NCI-H2029 treated with DMSO at 0.1 percent for 48 hours (cell line): ENCODE data around the gene SDCBP2.

Experiments
- DNase-seq: peaks from one replicate; lab custom pipeline; 2025; lab: John Stamatoyannopoulos, UW

Gene SDCBP2, protein sequence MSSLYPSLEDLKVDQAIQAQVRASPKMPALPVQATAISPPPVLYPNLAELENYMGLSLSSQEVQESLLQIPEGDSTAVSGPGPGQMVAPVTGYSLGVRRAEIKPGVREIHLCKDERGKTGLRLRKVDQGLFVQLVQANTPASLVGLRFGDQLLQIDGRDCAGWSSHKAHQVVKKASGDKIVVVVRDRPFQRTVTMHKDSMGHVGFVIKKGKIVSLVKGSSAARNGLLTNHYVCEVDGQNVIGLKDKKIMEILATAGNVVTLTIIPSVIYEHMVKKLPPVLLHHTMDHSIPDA

DNA sequence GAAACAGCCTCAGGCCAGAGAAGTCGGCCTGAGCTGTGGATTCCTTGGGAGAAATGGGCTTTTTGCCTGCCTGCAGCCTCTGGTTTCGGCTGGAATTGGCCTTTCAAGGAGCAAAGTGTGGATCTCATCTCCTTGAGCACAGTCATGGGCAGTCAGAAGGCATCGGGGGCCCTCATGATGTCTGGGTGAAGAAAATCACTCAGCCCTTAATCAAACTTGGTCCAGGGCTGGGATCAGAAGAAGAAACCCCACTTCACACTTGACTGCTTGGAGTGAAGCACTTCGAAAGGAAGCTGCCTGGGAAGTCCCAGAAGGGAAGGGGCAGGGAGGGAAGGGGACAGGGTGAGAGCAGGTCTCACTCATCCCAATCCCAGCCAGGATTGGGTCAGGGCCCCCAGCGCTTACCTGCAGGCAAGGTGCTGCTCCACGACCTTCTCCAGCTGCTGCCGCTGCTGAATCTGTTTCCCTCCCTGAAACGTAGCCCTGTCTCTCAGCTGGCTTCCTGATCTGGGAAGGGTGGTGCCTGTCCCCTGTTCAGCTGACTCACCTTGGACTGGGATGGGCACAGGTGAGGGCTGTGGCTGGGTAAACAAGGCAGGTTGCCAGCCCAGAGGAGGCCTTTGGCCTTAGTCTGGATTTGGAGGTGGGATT lies at the start of gene SDCBP2:
Gene SDCBP2 (minus strand): TSS at position 460 of the 651 bp plus-strand sequence. CDS start 8,723 bp downstream, outside the sequence.
- peak; percentile 14 for DNase-seq

GRCh38 chr20:1378735-1379125 lies 49.8 kb upstream of the SDCBP2 start:
- DNase-seq = no peak

DNA sequence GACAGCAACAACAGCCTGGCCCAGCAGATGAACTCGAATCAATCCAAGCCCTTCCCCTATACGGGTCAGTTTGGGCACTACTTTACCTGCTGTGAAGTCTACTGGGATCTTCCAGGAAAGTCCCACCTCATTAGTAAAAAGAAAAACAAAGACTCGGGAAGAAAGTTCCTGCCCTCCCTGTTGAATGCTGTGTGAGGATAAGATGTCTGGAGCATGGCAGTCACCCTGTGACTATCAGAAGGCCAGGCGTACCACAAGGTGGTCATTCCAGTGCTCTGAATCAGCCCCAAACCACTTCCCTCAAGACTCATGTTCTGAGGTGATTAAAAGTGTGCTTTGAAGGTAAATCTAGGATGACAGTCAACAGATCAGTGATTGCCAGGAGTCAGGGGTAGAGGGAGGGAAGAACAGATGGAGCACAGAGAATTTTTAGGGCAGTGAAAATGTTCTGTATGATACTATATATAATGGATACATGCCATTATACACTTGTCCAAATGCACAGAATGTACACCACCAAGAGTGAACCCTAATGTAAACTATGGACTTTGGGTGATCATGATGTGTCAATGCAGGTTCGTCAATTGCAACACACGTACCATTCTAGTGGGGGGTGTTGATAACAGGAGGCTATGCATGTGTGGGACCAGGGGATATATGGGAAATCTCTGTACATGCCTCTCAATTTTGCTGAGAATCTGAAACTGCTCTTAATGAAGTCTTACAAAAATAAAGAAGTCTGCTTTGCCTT lies 49.2 kb upstream of the SDCBP2 start:
- DNase-seq = no peak

DNA sequence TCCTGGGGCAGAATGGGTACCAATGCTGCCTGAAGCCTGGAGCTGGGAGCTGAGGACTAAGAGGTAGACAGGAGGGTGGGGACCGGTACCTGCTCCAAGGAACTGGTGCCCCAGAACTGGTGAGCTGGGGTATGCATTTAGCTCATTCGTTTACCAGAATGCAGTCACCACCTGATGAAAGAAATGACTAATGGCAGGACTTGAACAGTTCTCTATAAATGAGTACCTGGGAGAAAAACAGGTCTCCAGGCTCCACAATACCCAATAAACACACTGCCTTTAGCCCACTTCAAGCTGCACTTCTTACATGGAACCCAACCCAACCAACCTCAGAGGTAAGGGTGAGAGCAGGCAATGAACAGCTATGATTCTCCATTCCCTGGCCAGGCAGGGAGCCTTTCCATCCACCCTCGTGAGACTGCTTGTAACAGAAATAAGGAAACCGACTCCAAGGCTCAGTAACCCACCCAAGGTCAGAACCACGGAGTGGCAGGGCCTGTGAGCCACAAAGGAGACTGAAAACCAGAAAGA lies 48.5 kb upstream of the SDCBP2 start:
- DNase-seq = no peak

DNA sequence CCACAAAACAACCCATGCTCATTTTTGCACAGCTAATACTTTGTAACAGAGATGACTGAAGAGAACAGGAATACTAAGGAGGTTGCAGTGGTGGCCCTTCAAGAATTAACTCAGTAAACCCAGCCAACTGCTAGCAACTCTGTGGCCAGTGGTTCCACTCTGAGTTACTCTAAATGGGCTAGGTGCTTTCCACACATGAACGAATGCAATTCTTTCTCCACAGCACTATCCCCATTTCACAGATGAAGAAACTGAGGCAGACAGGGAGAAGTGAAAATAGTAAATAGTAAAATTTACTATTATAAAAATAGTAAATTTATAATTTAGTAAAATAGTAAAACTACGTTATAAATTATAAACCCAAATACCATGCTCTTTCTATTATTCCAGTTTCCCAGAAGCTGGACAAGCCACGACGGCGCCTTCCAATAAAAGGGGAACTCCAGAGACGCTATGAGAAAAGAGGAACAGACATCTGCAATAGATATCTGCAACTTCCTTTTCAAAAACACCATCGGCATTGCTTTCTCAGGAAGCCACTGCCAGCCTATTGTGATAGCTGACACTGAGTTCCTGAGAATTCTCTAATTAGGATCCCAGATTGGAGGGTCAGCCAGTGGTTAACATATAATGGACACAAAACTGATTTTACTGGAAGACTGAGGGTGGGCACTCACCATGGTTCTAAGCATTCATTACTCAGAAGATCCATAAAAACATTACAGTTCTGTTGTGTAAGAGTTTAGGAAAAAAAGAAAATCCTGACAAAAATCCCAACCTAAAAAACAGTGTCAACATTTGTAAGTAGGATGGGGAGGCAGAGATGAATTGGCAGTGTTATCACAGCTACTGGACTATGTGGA lies 47.7 kb upstream of the SDCBP2 start:
- DNase-seq = no peak

DNA sequence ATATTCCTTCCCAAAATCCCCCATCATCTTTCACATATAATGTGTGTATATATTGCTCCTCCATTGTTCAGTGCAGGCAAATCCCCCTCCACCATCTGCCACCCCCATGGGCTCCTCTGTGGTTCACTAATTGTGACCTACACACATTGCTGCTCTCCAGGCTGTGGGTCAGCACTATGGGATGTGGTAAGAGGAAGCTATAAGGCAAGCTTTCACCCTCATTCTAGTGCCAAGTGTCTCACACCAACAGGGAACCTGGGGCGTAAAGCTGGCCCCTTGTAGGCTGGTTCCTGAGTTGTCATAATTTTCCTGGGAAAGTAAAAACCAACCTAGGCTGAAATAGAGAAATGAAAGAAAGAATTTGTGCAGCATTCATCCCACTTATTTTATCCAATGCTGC lies 47.1 kb upstream of the SDCBP2 start:
- no peak for DNase-seq

DNA sequence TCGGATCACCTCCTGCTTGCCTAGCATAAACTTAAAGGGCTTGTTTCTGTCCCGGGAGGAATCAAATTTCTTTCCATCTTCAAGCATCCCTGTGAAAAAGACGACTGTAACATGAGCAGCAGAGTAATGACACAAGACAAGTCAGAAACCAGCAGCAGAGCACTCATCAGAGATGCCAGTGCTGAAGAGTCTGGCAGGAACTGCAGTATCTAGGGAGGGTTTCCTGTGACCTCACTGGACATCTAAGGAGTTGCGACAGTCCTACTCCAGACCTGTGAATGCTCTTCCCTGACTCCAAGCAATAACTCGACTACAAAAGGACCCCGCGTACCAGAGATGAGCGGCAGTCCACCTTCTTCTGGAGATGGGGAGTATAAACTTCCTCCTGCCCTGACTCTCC lies 46.6 kb upstream of the SDCBP2 start:
- no peak for DNase-seq

- no peak for DNase-seq
Observed at GRCh38 chr20:1374246-1374645, 45.3 kb upstream of the SDCBP2 start.

DNA sequence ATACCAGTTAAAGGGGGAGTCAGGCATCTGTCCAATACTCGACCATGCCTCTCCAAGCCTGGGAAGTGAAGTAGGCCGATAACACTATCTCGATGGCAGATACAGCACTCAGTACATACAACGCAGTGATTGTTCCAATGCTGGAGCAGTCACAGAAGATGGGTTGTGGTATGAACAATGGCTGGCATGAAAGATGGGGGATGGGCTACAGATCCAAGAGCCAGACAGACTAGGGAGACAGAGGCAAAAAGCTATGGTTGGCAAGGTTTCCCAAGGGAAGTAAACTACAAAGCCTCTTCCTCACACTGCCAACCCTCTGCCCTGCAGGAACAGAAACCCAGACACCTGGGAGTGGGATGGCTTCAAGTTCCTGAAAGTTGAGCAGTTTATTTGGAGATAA lies 44.7 kb upstream of the SDCBP2 start:
- DNase-seq = no peak

DNA sequence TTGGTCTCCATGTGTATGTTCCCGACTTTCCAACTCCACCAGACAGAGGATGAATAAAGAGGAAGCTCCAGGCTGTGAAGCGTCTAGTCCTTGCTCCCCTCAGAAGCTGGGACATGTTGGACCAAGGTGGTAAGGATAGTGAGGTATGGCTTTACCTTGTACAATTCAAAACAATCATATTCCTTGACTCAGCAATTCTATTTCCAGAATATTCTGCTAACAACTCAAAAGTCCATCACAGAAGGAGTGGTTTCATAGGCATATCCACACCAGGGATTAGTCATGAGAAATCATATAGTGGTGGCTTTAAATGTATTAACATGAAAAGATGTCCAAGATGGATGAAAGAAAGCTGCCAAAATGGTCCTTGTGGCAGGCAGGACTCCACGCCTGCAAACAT lies 44.1 kb upstream of the SDCBP2 start:
- no peak for DNase-seq

DNA sequence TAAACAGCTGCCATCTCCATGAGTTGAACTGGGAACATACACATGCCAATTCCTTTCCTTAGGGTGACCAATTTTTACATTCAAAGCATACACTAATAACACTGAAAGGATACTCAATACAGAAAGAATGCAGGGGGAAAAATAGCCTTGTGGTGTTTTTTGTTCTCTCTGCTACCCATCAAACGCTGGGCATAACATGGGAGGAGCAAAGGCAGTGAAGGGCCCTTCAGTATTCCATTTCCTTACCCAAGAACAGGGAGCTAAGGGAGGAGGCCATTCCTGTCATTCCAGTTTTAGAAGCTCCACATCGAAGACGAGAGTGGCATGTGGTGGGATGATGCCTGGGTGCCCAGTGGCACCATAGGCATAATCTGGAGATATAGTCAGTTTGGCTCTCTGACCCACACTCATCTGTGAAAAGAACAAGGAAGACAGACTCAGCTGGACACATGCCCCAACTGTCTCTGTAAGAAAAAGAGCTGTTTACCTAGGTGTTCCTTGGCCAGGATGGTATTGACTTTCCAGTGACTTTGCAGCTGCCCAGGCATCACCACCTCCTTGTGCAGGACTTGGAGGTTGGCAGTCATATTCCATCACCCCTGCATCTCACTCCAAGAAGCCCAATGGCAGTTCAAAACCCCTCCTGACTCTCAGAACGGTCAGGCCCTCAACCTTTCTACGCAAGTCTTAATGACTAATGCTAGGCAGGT lies 43.0 kb upstream of the SDCBP2 start:
- no peak for DNase-seq

DNA sequence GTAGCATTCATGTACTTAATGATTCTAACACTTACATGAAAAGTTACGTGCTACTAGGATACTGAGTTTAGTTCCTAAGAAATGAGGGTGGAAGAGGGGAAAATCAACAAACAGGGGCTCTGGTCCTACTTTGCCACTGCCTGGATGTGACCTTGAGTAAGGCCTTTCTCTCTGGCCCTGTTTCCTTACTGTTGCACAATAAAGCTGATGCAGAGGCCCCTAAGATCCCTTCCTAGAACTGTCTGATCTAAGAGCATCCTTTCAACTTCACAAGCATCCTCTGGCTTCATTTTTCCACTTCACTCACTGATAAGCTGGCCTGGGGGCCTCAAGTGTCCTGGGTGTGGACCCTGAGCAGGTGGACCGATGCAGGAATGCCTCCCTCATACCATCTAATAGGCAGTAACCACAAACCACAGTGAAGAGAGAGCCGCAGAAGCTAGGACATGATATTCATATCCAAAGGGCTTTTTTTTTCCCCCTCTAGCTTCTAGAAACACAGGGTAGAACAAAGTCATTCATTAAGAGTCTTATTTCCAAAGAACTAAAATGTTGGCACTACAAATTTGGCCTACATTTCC lies 42.4 kb upstream of the SDCBP2 start:
- DNase-seq = no peak

GRCh38 chr20:1370548-1371110 lies 41.7 kb upstream of the SDCBP2 start:
- DNase-seq = no peak

GRCh38 chr20:1369970-1370369 lies 41.0 kb upstream of the SDCBP2 start:
- no peak for DNase-seq

GRCh38 chr20:1368448-1369199 lies 39.7 kb upstream of the SDCBP2 start:
- DNase-seq = no peak

- no peak for DNase-seq
Observed at GRCh38 chr20:1367479-1367878, 38.5 kb upstream of the SDCBP2 start.

DNA sequence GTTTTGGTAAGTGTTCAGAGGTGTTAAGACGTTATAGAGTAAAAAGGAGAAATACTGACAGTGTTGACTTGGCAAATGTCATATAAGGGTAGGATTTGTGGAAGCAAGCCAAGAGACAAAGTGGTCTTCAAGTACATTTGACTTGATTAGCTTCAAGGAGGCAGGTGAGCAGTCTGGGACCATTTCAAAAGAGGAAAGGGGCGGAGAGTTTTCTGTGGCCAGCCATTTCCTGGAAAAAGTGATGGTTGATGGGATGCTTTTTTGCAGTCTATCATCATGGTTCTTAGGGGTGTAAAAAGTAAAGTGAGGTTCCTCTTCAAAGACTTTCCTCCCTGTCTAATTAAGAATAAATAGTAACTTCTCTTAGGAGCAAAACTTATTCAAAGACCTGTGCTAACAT lies 35.2 kb upstream of the SDCBP2 start:
- DNase-seq = peak; percentile 46

GRCh38 chr20:1363522-1363921 lies 34.6 kb upstream of the SDCBP2 start:
- DNase-seq = no peak

DNA sequence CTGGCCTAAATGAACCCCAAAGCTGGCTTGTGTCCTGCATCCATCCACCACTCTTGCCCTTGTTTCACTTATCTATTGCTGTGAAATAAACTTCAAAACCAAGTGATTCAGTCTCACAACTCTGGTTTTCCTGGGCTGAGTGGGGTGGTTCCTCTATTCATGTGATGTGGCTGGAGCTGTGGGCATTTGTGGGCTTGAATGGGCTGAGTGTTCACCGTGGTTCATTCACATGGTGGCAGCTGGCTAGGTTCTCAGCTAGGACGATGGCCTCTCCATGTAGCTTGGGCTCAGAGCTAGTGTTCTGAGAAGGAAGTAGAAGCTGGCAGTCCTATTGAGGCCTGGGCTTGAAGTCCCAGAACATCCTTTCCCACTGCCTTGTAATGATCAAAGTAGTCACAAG lies 33.5 kb upstream of the SDCBP2 start:
- no peak for DNase-seq
